H1 (cell line): ENCODE measurements around the gene USP30. TPM values are rescaled to one million over a fixed set of nuclear protein-coding genes. Genes with fewer than 3 reads are reported as not detected.

ENCODE experiments used
- MAFK ChIP-seq: IDR thresholded peaks from 2 replicates; pipeline ENCODE4 v1.6.1; 2012; ENCODE audit warnings: low read depth, mild to moderate bottlenecking, improper control_type of control experiment, low read length
- RNF2 ChIP-seq: fragments of 200-900, 300-1000 bp; sonication (generic); IDR thresholded peaks from 2 replicates; pipeline ENCODE4 v1.7.1; 2016; ENCODE audit warnings: borderline replicate concordance, low read depth, mild to moderate bottlenecking, antibody characterized with exemption, low read length; ENCODE audit not compliant: poor library complexity, severe bottlenecking; ENCODE audit errors: missing control alignments
- SIN3A ChIP-seq, 2 experiments: IDR thresholded peaks in 1 of 2; conservative IDR thresholded peaks in 1 of 2; 2 replicates each; pipeline ENCODE4 v1.6.1; 2011 to 2012; ENCODE audit warnings: low read length in 2 of 2, improper control_type of control experiment in 1 of 2, low read depth in 1 of 2, mild to moderate bottlenecking in 1 of 2
- TAF7 ChIP-seq: optimal IDR thresholded peaks from 2 replicates; pipeline ENCODE3; 2011; ENCODE audit warnings: low read depth, mild to moderate bottlenecking, inconsistent platforms, low read length, moderate library complexity, borderline replicate concordance
- TCF12 ChIP-seq: IDR thresholded peaks from 2 replicates; pipeline ENCODE4 v1.6.1; 2011; ENCODE audit warnings: low read depth, mild to moderate bottlenecking, low read length
- YY1 ChIP-seq: IDR thresholded peaks from 2 replicates; pipeline ENCODE4 v1.6.1; 2011; ENCODE audit warnings: low read depth, mild to moderate bottlenecking, low read length
- polyA plus RNA-seq, 7 experiments: library from polyadenylated mRNA; depleted of rRNA in 3 of 7; stranded (reverse) in 5 of 7; unstranded in 2 of 7; fragments of >200 nt in 5 of 7; fragments of 200-250 nt in 2 of 7; gene quantifications; 1 replicate in 5 of 7; 2 replicates in 1 of 7; 4 replicates in 1 of 7; pipeline versions ENCODE4 v1.2.1 to v1.2.3, GENCODE V29; 2011 to 2013; ENCODE audit warnings: missing spikeins in 2 of 7, mixed read lengths in 2 of 7
- total RNA-seq: library from RNA; stranded (reverse); fragmentation: NEBNext Ultra II Directional; extraction: Animal tissue kit (Norgen Biotek cat#: 25700); gene quantifications from 2 replicates; pipeline ENCODE4 v1.2.1, GENCODE V29; 2021

Gene USP30
- total and polyA plus RNA-seq, 2 of the 8 experiments (the other 6 are each of a cell fraction or from before 2014, with no cell fraction given): 7.0 to 12.2 TPM

DNA sequence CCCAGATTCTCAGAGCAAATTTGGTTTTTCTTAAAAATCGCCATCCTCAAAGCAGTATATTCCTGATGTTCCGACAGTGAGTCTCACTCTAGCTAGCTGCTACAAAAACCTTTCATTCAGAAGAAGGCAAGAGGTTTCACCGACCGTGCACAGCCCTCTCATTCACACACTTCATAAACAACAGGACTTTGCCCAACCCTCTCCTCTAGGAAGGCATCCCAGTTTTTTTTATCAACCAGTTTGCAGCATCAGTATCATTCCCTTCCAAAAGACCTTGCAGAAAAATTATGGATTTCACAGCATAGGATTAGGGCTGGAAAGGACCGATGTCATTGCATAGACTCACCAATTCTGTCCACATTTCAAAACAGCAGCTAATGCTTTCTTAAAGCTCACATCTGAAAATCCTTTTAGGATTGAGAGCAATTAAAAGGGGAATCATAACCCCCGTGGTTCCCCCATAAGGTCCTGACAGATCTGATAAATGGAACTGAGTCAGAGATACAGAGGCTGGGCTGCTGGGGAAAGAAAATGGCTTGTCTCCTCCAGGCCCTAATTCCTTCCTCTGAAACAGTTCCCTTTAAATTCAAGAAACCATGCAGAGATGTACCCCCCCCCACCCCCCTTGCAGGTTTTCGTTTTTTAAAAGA is 32.1 kb upstream of the USP30 start (continued):
- TF ChIP-seq SIN3A (conservative IDR thresholded peaks at IDR 0.05 in 1 of 2, IDR thresholded peaks at IDR 0.05 in 1 of 2; ENCODE audit: low read depth in 1 of 2, low read length in 2 of 2) (no peak), TCF12 (no peak), YY1 (no peak; the same call in 1 of the 2 replicates), TAF7 (no peak), RNF2 (no peak), MAFK (no peak)
